ENCODE results near the gene ZNF597. TPM values are rescaled to one million over a fixed set of nuclear protein-coding genes. Genes with fewer than 3 reads are reported as not detected.

The ZNF597 gene
- total and polyA plus RNA-seq, 10 of the 15 experiments (the other 5 are each of a cell fraction or from before 2014, with no cell fraction given): 0.80 to 2.8 (median 2.0) TPM

GRCh38 chr16:3484318-3485096 lies 41.2 kb upstream of the ZNF597 start (continued):
- TF ChIP-seq ZBTB40 (IDR thresholded peaks at IDR 0.05; ENCODE audit: borderline replicate concordance) (no peak), ZBED1 (IDR thresholded peaks at IDR 0.05; ENCODE audit: borderline replicate concordance) (no peak), ZSCAN29 (IDR thresholded peaks at IDR 0.05) (no peak), POLR2AphosphoS5 (IDR thresholded peaks at IDR 0.05; ENCODE audit: low read length) (no peak), FOXK2 (IDR thresholded peaks at IDR 0.05) (no peak), CHD4 (IDR thresholded peaks at IDR 0.05) (no peak)

DNA sequence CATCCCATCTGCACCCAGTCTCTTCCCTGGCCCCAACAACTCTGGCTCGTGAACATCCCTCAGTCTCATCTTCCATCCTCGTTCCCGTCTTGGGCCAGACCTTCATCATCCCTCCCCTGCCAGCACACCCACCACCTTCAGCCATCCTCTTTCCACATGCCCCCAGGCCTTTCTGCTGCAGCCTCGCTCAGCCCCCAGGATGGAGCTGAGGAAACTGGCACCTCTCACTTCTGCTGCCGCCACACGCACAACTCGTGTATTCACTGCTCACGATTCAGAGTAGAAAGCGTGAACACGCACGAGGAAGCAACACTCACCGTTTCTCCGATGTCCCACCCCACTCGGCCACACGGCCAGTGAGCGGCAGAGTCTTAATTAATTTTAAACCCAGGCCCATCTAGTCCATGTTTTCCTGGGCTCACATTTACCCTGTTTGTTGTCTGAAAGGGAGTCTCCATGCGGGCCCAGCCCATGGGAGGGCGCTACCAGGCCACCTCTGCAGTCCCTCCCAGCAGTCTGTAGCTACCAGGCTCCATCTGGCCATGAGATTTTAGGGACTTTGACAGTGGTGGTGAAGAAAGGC lies 39.4 kb upstream of the ZNF597 start:
- Histone ChIP-seq H3K27me3 (replicated peaks in 1 of 2; ENCODE audit: control insufficient read depth in 2 of 2, insufficient read depth in 2 of 2, low read length in 1 of 2) (no peaks in the 10 kb centered on the region), H3K9me3 (replicated peaks; ENCODE audit: control insufficient read depth, insufficient read depth, low read length) (no peaks in the 10 kb centered on the region), H4K20me1 (ENCODE audit: control insufficient read depth, insufficient read depth) (no peaks in the 10 kb centered on the region), H3K9ac (ENCODE audit: control insufficient read depth, insufficient read depth, low read length) (no peak overlapping the region), H3K27ac (ENCODE audit: control insufficient read depth, insufficient read depth) (no peak overlapping the region), H3K4me1 (ENCODE audit: control insufficient read depth, insufficient read depth, low read length) (no peaks in the 10 kb centered on the region), H2AFZ (ENCODE audit: control insufficient read depth, low read depth, low read length) (no peak overlapping the region), H3K79me2 (ENCODE audit: control insufficient read depth, insufficient read depth, low read length) (no peaks in the 10 kb centered on the region), H3K4me2 (ENCODE audit: control insufficient read depth, insufficient read depth) (no peak overlapping the region), H3K36me3 (ENCODE audit: control insufficient read depth in 2 of 2, insufficient read depth in 2 of 2, low read length in 1 of 2) (peaks cover 5 to 44% of the 10 kb centered on the region in 2 experiments; a peak in 3 of 4 replicates), H3K4me3 (no peak overlapping the region)
- BruUV-seq (replicated peaks): no TSS peak
- no peak for FAIRE-seq
- 97% methylated on average over 17 of the region's 18 CpGs for WGBS (ENCODE audit: insufficient coverage, insufficient replicate concordance, low lambda C conversion rate, missing lambda C conversion rate)
- ChIA-PET SMC1A (ENCODE audit: uncharacterized antibody, unreplicated experiment) (no interaction called here), RAD21 (ENCODE audit: unreplicated experiment) (no interaction called here), CTCF (no interaction called here), POLR2A (interaction anchor here (0.6 kb wide), 1 partner anchor 19 kb away, joined by 3 read pairs; no protein-coding TSS in a partner anchor)
- no peak for DNase-seq (ENCODE audit: low read depth, low spot score)
- intact Hi-C loops (cut with micrococcal nuclease; ENCODE audit: unreplicated experiment) (no loop called here), in situ Hi-C loops (cut with MboI) (no loop called here)
- no peak for ATAC-seq
- TF ChIP-seq, protein P1, sequence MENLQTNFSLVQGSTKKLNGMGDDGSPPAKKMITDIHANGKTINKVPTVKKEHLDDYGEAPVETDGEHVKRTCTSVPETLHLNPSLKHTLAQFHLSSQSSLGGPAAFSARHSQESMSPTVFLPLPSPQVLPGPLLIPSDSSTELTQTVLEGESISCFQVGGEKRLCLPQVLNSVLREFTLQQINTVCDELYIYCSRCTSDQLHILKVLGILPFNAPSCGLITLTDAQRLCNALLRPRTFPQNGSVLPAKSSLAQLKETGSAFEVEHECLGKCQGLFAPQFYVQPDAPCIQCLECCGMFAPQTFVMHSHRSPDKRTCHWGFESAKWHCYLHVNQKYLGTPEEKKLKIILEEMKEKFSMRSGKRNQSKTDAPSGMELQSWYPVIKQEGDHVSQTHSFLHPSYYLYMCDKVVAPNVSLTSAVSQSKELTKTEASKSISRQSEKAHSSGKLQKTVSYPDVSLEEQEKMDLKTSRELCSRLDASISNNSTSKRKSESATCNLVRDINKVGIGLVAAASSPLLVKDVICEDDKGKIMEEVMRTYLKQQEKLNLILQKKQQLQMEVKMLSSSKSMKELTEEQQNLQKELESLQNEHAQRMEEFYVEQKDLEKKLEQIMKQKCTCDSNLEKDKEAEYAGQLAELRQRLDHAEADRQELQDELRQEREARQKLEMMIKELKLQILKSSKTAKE (IDR thresholded peaks at IDR 0.05; ENCODE audit: low read depth, poor library complexity, severe bottlenecking): no peak
- TF ChIP-seq GATAD2B (conservative IDR thresholded peaks at IDR 0.05; ENCODE audit: low read depth) (no peak), FOXM1 (IDR thresholded peaks at IDR 0.05; ENCODE audit: low read depth, low read length) (no peak), ZNF217 (IDR thresholded peaks at IDR 0.05) (no peak), CHD1 (IDR thresholded peaks at IDR 0.05; ENCODE audit: low read depth, low read length) (no peak), MAX (IDR thresholded peaks at IDR 0.05; ENCODE audit: low read depth, low read length) (no peak), TCF3 (IDR thresholded peaks at IDR 0.05; ENCODE audit: borderline replicate concordance, insufficient read depth, low read depth, low read length) (no peak)
- TF ChIP-seq, protein P2, sequence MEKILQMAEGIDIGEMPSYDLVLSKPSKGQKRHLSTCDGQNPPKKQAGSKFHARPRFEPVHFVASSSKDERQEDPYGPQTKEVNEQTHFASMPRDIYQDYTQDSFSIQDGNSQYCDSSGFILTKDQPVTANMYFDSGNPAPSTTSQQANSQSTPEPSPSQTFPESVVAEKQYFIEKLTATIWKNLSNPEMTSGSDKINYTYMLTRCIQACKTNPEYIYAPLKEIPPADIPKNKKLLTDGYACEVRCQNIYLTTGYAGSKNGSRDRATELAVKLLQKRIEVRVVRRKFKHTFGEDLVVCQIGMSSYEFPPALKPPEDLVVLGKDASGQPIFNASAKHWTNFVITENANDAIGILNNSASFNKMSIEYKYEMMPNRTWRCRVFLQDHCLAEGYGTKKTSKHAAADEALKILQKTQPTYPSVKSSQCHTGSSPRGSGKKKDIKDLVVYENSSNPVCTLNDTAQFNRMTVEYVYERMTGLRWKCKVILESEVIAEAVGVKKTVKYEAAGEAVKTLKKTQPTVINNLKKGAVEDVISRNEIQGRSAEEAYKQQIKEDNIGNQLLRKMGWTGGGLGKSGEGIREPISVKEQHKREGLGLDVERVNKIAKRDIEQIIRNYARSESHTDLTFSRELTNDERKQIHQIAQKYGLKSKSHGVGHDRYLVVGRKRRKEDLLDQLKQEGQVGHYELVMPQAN (conservative IDR thresholded peaks at IDR 0.05): no peak
